IPS-20b (cell line): ENCODE data around the gene KCNIP4.
"Not testable (repeated sequence)": the region's sequence is repeated elsewhere in the genome, so short reads cannot be mapped to it uniquely, and the experiment has no call there.

Experiments
- H3K27ac ChIP-seq: one replicate; pipeline ENCODE4 v1.5.1; 2013; ENCODE audit warnings: low read length
- H3K27me3 ChIP-seq: 2 replicates; pipeline ENCODE4 v1.6.1; 2013; ENCODE audit warnings: mild to moderate bottlenecking, low read length, inconsistent platforms; ENCODE audit not compliant: insufficient read depth
- H3K36me3 ChIP-seq: 2 replicates; pipeline ENCODE4 v1.6.1; 2013; ENCODE audit warnings: low read depth, mild to moderate bottlenecking, inconsistent platforms, low read length, moderate library complexity; ENCODE audit not compliant: insufficient read depth
- H3K4me1 ChIP-seq: 2 replicates; pipeline ENCODE4 v1.6.1; 2013; ENCODE audit warnings: mild to moderate bottlenecking, control low read depth, inconsistent platforms, low read length, moderate library complexity; ENCODE audit not compliant: insufficient read depth
- H3K4me3 ChIP-seq: 2 replicates; pipeline ENCODE4 v1.5.1; 2013; ENCODE audit warnings: mild to moderate bottlenecking, low read length, inconsistent platforms
- H3K9ac ChIP-seq: 2 replicates; pipeline ENCODE4 v1.6.1; 2013; ENCODE audit warnings: low read depth, mild to moderate bottlenecking, inconsistent platforms, low read length, moderate library complexity
- H3K9me3 ChIP-seq: 2 replicates; pipeline ENCODE4 v1.6.1; 2013; ENCODE audit warnings: mild to moderate bottlenecking, low read depth, low read length, inconsistent platforms; ENCODE audit not compliant: insufficient read depth

Gene KCNIP4

DNA sequence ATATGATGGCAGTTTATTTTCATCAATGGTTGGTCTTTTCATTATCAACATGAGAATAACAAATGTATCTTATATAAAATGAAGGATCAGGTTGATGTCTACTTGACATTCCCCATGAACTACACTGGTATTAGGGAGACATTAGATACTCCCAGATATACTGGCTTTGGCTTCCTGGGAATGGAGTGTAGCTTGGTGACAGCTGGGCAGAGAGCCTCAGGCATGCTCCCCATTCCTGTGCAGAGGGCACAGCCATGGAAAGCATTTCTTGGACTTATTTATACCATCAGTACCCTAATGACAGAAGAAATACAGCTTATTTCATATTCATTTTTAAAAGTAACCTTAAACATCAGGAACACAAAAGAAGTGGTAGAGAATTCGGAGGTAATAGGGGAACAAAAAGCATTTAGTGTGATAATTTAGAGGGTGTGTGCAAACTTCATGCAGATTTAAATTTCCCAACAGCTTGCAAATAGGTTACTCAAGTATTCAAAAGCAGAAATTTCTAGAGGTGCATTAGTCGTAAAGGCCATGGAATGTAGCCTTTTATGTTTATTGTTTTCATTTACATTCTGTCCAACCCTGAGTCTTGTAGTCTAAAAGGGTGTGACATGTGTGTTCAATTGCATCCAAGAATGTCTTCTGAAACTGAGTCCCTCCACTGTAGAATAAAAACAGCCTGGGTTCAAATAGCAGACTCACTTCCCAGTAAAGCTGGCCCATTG is 573.8 kb downstream of the KCNIP4 start:
- H3K9ac ChIP-seq: no peak overlapping the region
- H3K4me3 ChIP-seq: no peak overlapping the region

DNA sequence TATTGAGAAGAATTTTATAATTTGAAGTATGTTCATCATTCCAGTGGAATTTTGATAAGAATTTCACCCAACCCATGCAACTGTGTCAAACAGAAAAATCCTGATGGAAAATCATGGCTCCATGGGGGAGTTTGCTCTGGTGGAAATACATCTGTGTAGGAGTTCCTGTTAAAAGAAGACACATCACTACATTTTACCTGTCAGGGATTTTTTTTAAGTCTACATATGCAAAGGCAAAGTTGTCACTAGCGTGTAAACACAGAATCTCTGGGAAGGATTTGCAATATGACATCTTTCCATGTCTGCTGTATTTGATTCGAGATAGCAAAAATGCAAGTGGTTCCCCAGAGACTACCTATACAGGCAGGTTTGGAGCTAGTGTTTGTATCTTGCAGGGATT is 581.0 kb downstream of the KCNIP4 start:
- no peaks in the 10 kb centered on the region for H3K36me3 ChIP-seq

More for the DNA sequence above, 573.8 kb downstream of the KCNIP4 start:
- Histone ChIP-seq H3K9me3 (no peaks in the 10 kb centered on the region), H3K27ac (no peak overlapping the region), H3K36me3 (no peaks in the 10 kb centered on the region), H3K4me1 (no peaks in the 10 kb centered on the region), H3K27me3 (no peaks in the 10 kb centered on the region)

DNA sequence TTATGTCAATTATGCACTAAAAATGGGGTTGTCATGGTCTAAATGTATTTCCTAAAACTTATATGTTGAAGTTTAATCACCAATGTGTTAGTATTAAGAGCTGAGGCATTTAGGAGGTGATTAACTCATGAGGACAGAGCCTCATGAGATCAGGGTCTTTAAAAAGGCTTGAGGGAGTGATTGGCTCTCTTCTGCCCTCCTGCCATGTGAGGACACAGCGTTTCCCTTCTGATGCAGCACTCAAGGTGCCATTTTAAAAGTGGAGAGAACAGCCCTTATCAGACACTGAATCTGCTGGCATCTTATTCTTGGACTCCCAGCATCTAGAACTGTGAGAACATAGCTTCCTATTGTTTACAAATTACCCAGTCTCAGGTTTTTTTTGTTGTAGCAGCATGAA is 581.7 kb downstream of the KCNIP4 start:
- no peak overlapping the region for H3K9ac ChIP-seq
- H3K4me3 ChIP-seq: no peak overlapping the region
- no peak overlapping the region for H3K27ac ChIP-seq
- no peaks in the 10 kb centered on the region for H3K27me3 ChIP-seq
- H3K9me3 ChIP-seq: no peaks in the 10 kb centered on the region
- no peaks in the 10 kb centered on the region for H3K36me3 ChIP-seq
- H3K4me1 ChIP-seq: peaks cover 13% of the 10 kb centered on the region; the same call in 1 of the 2 replicates

More for the DNA sequence above, 581.0 kb downstream of the KCNIP4 start:
- no peak overlapping the region for H3K27ac ChIP-seq
- peaks cover 13% of the 10 kb centered on the region; the same call in 1 of the 2 replicates for H3K4me1 ChIP-seq
- no peaks in the 10 kb centered on the region for H3K27me3 ChIP-seq
- H3K4me3 ChIP-seq: no peak overlapping the region
- H3K9me3 ChIP-seq: no peaks in the 10 kb centered on the region
- no peak overlapping the region for H3K9ac ChIP-seq

DNA sequence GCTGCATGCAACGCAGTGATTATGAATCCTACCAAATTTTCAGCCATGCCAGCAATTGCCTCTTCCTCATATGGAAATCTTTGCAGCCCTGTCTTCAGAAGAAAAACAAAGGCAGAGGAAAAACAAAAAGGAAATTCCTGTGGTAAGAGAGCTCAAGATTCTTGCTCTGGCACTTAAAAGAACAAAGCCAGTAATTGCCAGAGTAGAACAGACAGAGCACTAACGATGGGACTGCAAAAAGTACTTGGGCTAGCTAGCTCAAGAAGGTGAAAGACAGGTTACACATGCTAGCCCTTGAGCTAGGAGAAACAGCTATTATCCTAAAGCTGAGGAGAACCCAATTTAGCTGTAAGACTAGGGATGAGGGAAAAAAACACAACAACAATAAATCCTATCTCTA is 582.3 kb downstream of the KCNIP4 start:
- no peaks in the 10 kb centered on the region for H3K27me3 ChIP-seq
- peaks cover 13% of the 10 kb centered on the region; the same call in 1 of the 2 replicates for H3K4me1 ChIP-seq
- no peaks in the 10 kb centered on the region for H3K36me3 ChIP-seq
- H3K27ac ChIP-seq: no peak overlapping the region
- no peaks in the 10 kb centered on the region for H3K9me3 ChIP-seq
- no peak overlapping the region for H3K4me3 ChIP-seq
- H3K9ac ChIP-seq: no peak overlapping the region

DNA sequence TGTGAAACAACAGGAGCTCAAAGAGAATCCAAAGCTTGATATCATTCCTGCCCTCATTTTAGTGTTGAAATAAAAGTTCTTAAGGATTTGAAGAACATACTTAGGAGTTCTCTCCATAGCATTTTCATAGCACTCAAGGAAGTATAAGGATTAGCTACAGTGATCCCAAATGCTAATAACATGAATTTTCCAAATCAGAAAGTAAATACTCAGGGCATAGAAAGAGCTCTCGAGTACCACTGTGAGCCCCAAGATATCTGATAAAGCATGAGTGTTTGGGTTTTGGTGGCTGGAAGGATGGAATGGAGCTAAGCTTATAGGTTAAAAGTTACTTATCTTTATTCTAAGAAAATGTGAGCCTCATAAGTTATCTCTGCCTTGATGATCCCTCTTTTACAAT is 584.9 kb downstream of the KCNIP4 start:
- Histone ChIP-seq H3K27me3 (no peaks in the 10 kb centered on the region), H3K27ac (no peak overlapping the region), H3K4me3 (no peak overlapping the region), H3K4me1 (peaks cover 20% of the 10 kb centered on the region; the same call in 1 of the 2 replicates), H3K36me3 (no peaks in the 10 kb centered on the region), H3K9ac (no peak overlapping the region), H3K9me3 (no peaks in the 10 kb centered on the region)

DNA sequence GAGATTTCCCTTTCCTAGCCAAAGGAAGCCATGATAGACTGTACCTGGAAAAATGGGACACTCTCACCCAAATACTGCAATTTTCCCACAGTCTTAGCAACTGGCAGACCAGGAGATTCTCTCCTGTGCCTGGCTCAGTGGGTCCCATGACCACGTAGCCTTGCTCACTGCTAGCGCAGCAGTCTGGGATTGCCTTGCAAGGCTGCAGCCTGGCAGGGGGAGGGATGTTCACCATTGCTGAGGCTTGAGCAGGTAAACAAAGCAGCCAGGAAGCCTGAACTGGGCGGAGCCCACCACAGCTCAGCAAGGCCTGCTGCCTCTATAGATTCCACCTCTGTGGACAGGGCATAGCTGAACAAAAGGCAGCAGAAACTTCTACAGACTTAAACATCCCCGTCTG is 596.2 kb downstream of the KCNIP4 start:
- not testable (repeated sequence) for H3K9me3 ChIP-seq, H3K9ac ChIP-seq, H3K27ac ChIP-seq, H3K36me3 ChIP-seq, H3K4me3 ChIP-seq, H3K4me1 ChIP-seq, H3K27me3 ChIP-seq

DNA sequence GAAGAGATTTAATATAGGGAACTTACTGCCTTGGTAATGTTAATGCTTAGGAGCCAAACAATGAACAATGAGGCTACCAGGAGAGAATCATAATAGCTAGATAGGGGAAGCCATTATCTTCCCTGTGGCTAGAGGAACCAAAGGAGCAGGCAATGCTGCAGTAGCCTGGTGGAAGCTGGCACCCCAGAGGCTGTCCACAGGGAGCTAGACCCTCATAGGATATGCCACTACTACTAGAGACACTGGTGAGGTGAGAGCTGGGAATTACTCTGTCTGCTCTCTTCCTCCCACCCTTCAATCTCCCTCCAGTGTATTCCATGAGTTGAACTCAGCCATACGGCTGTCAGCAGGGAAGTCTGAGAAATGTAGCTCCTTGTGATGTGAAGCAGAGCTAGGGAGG is 601.4 kb downstream of the KCNIP4 start:
- no peak overlapping the region for H3K27ac ChIP-seq
- H3K27me3 ChIP-seq: no peaks in the 10 kb centered on the region
- peaks cover 4% of the 10 kb centered on the region; the same call in 1 of the 2 replicates for H3K9me3 ChIP-seq
- H3K4me3 ChIP-seq: no peak overlapping the region
- H3K9ac ChIP-seq: no peak overlapping the region
- no peaks in the 10 kb centered on the region for H3K36me3 ChIP-seq
- H3K4me1 ChIP-seq: no peaks in the 10 kb centered on the region

DNA sequence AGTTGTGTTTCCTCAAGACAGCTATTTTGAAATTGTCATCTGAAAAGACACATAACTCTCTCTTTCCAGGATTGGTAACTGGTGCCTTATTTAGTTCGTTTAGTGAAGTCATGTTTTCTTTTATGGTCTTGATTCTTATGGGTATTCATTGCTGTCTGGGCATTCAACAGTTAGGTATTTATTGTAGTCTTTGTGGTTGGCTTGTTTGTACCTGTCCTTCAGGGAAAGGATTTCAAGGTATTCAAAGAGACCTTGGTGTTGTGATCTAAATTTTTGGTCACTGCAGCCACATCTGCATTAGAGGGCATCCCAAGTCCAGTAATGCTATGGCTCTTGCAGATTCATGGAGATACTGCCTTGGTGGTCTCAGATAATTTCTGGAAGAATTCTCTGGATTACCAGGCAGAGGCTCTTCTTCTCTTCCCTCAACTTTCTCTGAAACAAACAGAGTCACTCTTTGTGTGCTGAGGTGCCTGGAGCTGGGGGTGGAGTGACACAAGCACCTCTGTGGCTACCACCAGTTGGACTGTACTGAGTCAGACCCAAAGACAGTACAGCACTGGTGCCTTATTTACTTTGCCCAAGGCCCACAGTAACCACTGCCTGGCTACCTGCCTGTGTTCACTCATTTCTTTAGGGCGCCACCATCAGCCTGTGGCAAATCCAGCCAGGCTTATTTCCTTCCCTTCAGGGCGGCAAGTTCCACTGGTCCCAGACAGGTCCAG is 620.4 kb downstream of the KCNIP4 start:
- no peak overlapping the region for H3K27ac ChIP-seq
- no peak overlapping the region for H3K4me3 ChIP-seq
- H3K27me3 ChIP-seq: no peaks in the 10 kb centered on the region
- H3K36me3 ChIP-seq: no peaks in the 10 kb centered on the region
- no peaks in the 10 kb centered on the region for H3K4me1 ChIP-seq
- H3K9me3 ChIP-seq: no peaks in the 10 kb centered on the region; the same call in 1 of the 2 replicates
- H3K9ac ChIP-seq: no peak overlapping the region

DNA sequence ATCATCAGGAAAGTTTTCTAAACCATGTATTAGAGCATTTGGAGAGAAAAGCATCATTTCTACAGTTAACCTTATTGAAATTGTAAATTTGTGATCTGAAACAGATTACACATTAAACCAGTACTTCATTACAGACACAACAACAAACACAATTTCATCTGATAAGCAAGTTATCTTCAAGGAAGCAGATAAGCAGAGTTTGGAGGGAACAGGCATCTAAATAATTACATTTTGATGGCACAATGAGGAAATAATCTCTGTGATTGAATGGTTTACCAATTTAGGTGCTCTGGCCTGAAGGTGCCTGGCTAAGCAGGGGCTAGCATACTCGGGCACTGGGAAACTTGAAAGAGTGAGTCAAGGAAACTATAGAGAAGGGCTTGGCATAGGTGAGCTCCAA is 628.5 kb downstream of the KCNIP4 start:
- H3K9ac ChIP-seq: no peak overlapping the region
- no peak overlapping the region for H3K27ac ChIP-seq
- no peaks in the 10 kb centered on the region for H3K36me3 ChIP-seq
- H3K27me3 ChIP-seq: no peaks in the 10 kb centered on the region
- no peaks in the 10 kb centered on the region; the same call in 1 of the 2 replicates for H3K9me3 ChIP-seq
- no peaks in the 10 kb centered on the region for H3K4me1 ChIP-seq
- no peak overlapping the region for H3K4me3 ChIP-seq

DNA sequence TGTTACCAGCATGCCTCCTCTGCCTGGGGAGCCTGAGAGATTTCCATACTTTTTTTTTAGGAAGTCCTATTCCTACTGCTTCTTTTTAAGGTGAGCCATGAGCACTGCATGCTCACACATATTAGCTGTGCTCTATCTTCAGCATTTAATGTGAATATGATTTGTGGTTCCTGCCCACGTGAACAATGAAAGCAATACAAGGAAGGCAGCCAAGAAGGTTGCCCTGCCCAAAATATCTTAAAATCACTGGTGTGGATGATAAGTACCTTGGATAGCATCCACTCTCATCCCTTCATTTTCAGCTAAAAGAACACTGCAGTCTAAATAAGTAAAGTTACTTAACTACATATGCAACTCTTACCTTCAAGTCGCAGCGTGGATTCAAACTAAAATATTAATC is 640.9 kb downstream of the KCNIP4 start:
- H3K27me3 ChIP-seq: peaks cover 31% of the 10 kb centered on the region
- no peak overlapping the region for H3K27ac ChIP-seq
- H3K4me1 ChIP-seq: no peaks in the 10 kb centered on the region; the same call in 1 of the 2 replicates
- H3K4me3 ChIP-seq: no peak overlapping the region
- no peak overlapping the region for H3K9ac ChIP-seq
- H3K36me3 ChIP-seq: no peaks in the 10 kb centered on the region
- no peaks in the 10 kb centered on the region for H3K9me3 ChIP-seq

DNA sequence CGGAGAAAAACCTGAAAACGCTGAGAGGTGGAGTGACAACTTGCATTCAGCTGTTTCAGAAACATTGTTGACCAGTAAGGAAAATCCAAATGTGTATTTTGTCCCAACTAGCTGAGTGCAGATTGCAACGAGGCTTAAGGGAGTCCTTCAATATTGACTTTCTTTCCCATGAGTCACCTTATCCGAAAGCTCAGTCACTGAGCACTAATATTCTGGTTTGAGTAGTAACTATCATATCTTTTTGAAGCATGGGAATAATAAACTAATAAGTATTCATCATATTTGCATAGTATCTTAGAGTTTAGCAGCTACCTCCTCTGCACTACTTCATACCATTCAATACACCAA is 644.1 kb downstream of the KCNIP4 start:
- Histone ChIP-seq H3K27me3 (peaks cover 31% of the 10 kb centered on the region), H3K9ac (no peak overlapping the region), H3K9me3 (no peaks in the 10 kb centered on the region), H3K27ac (no peak overlapping the region), H3K36me3 (no peaks in the 10 kb centered on the region), H3K4me1 (no peaks in the 10 kb centered on the region; the same call in 1 of the 2 replicates), H3K4me3 (peak overlapping the region; percentile 78; the same call in 1 of the 2 replicates)

DNA sequence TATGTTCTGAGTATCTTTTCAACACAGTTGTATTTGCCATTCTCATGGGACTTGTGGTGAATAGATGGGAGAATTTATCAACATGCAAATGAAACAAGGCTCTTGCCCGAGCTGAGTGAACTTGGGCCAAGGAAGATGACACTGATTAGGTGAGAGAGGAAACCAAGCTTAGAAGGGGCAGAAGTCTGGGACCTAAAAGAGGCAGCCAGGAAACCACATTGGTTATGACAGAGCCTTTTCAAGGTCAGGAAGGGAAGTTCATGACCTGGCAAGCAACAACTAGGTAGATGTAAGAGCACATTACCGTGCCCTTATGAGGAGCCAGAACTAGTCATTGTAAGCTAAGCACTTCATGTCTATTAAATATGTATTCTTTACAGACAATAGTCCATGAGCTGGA is 658.0 kb downstream of the KCNIP4 start:
- H3K9ac ChIP-seq: no peak overlapping the region
- no peaks in the 10 kb centered on the region for H3K36me3 ChIP-seq
- no peak overlapping the region for H3K4me3 ChIP-seq
- no peaks in the 10 kb centered on the region for H3K27me3 ChIP-seq
- 0 out of 2 replicates have a peak, but pooled peaks cover 4% of the 10 kb centered on the region for H3K4me1 ChIP-seq
- no peaks in the 10 kb centered on the region; the same call in 1 of the 2 replicates for H3K9me3 ChIP-seq
- no peak overlapping the region for H3K27ac ChIP-seq
